ENCODE results near the gene MTRR.
A peak's percentile ranks its signal among the peaks of the same experiment; 100 is the strongest.

The MTRR gene

GRCh38 chr5:7868773-7869473 lies at the start of gene MTRR, which contains the start of gene FASTKD3:
Gene MTRR (plus strand): TSS chr5:7869148. CDS start chr5:7870795, 1,647 bp downstream.
Gene FASTKD3 (minus strand): TSS chr5:7869031. CDS start chr5:7868083, 948 bp downstream.
- DNase-seq: peak; percentile 98

GRCh38 chr5:7822449-7822848 lies 46.5 kb upstream of the MTRR start:
- DNase-seq: no peak

- no peak for DNase-seq
Observed at GRCh38 chr5:7823594-7823993, 45.4 kb upstream of the MTRR start.

GRCh38 chr5:7824995-7825394 lies 44.0 kb upstream of the MTRR start:
- DNase-seq: no peak

- DNase-seq: no peak
Observed at GRCh38 chr5:7825630-7826029, 43.3 kb upstream of the MTRR start.

DNA sequence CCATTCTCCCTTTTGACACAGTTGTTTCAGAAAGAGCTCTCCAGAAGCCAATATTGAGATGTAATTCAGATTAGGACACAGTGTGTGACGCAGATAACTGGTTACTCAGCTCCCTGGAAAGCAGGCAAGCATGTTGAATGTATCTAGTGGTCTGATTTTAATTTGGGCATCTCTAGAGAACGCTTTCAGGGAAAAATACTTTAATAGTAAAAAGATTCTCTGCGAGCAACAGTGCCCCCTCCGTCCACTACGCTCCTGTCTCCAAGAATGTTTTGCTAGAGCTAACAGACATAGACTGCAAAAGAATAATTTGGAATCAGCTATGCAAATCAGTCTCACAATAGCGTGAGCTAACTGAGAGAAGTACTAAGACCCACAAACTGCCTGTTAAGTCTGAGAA lies 41.3 kb upstream of the MTRR start:
- DNase-seq: no peak

DNA sequence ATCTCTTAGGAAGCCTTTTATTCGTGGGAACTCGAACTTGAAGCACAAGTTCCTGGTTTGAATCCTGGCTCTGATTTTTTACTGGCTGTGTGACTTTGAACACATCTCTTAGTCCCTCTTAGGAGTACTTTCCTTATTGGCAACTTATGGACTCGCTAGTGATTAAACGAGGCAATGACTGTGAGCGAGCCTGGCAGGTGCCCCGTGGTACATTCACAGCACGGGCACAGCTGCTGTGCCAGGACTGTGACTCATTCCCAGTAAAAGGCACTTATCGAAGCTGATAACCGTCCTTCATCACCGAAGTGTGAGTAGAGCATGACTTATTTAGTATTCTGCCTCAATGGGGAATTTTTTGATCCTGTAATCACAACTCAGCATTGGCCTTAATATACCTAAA lies 40.7 kb upstream of the MTRR start:
- no peak for DNase-seq

- no peak for DNase-seq
Observed at GRCh38 chr5:7834982-7835381, 34.0 kb upstream of the MTRR start.

GRCh38 chr5:7837403-7837802 lies 31.5 kb upstream of the MTRR start:
- DNase-seq: no peak

GRCh38 chr5:7842531-7842930 lies 26.4 kb upstream of the MTRR start:
- DNase-seq: no peak

- no peak for DNase-seq
Observed at GRCh38 chr5:7844901-7845300, 24.0 kb upstream of the MTRR start.

GRCh38 chr5:7845557-7845956 lies 23.4 kb upstream of the MTRR start:
- no peak for DNase-seq

GRCh38 chr5:7846327-7846726 lies 22.6 kb upstream of the MTRR start:
- DNase-seq: no peak

- DNase-seq: no peak
Observed at GRCh38 chr5:7848296-7848695, 20.7 kb upstream of the MTRR start.

DNA sequence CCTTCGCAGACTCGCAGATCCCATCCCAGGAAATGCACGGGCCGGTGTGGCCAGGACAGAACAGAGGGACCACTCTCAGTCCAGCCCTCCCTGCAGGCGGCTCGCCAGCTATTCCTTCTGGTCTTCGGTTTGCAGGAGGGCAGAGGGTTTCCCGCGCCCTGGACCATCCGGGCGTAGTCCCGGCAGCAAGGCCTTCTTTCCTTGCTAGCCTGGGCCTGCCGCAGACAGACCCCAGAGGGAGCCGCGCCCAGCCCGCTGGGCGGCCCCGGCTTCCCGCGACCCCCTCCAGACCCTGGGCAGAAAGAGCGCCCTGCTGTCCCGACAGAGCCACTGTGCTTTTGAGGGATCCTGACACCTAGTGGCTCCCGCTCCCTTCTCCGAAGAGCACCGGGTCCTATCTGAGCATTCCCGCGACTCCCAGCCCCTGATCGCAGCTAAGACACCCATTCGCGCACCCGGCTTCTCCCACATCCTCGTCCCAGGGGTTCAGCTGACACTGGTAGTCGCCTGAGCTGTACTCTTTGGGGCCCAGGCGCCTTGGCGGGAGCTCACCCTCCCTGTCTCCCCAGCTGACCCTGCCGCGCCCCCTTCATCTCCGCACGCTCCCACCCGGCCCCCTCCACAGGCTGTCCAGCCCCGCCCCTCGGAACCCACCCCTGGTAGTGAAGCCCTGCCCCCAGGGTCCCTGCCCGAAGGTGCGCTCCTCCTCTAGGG lies 19.1 kb upstream of the MTRR start:
- peak; percentile 70 for DNase-seq

DNA sequence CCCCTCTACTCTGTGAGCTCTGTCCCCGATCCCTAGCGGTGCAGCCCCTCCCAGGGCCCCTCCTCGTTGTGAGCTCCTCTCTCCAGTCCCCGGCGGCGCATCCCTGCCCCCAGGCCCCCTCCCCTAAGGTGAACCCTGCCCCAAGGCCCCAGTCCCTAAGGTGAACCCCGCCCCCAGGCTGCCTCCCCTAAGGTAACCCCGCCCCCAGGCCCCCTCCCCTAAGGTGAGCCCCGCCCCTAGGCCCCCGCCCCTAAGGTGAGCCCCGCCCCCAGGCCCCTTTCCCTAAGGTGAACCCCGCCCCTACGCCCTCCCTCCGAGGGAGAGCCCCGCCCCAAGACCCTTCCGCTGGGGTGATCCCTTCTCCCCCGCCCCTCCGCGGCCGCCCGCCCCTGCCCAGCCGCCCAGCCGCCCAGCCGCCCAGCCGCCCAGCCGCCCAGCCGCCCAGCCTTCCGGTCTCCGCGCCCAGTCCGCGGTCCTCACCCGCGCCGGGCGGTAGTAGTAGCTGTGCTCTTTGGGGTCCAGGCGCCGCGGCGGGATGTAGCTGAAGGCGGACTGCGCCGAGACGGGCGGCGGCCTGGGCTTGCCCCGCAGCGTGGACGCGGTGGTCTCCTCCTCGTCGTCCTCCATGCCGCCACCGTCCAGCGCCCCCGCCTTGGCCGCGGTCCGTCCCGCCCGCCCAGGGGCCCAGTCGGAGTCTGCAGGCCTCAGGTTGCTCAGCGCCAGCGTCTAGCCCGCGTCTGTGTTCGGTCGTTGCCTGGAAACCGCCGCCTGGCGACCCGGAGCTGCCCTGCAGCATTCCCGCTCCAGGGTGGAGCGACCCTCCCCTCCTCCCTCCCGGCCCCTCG lies 18.3 kb upstream of the MTRR start, which contains the start of gene CFAP90:
TSS of gene CFAP90 (minus strand) at position 739 of the 845 bp plus-strand sequence. CDS start at position 627, 112 bp downstream.
- peak; percentile 85 for DNase-seq

DNA sequence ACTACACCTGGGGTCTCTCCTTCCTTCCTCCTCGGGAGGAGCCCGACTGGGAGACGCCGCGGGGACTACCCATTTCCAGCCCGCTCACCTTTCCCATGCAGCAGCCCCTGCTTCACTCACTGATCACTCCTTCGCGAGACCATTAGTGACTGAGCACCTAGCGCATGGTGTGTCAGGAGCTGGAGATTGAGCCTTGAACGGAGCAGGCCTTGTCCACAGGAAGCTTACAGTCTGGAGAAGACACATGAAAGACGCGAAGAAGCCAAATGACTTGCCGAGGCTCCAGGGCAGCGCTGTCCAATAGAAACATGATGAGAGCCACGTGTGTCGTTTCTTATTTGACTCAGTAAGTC lies 17.7 kb upstream of the MTRR start:
- DNase-seq: no peak

- DNase-seq: no peak
Observed at GRCh38 chr5:7851617-7852289, 17.2 kb upstream of the MTRR start.

GRCh38 chr5:7852542-7852941 lies 16.4 kb upstream of the MTRR start:
- DNase-seq: no peak

- no peak for DNase-seq
Observed at GRCh38 chr5:7852988-7853387, 16.0 kb upstream of the MTRR start.

DNA sequence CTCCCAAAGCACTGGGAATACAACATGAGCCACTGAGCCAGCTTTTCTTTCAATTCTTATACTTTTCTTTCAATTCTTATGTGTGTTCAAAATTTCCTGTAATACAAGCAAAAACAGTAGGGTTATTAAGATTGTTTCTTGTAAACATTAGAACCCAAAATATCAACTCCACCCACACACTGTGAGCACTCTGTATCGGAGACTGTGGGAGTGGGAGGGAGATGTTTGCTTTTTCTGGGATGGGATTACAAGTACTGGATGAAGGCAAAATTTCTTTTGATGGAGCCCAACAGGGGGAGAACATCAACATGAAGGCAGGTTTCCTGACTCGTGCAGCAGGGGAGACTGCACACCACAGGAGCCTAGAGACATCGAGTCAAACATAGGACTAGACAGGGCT lies 13.3 kb upstream of the MTRR start:
- DNase-seq: no peak

- peak; percentile 73 for DNase-seq
Observed at GRCh38 chr5:7856855-7857254, 12.1 kb upstream of the MTRR start.

DNA sequence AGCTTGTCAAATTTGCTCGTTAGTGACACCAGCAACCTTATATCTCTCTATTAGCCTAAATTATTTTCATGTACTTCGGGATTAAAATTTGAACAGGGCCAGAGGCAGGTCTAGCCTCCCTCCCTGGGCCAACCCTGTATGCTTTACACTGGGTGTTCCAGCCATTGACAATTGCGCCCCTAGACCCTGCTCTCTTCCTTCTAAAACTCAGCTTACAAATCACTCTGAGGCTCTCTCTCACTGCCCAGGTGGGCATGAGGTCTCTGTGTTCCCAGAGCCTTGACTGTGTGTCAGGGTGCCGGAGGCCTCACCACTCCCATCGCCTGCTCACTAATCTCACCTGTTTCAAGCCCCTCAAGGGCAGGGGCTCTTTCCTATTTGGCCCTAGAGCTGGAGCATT lies 11.6 kb upstream of the MTRR start:
- no peak for DNase-seq

All from NCI-H69 (cell line).